Subcutaneous abdominal adipose tissue (tissue), 5 donors: ENCODE results near the gene FARP2.
"Not testable (repeated sequence)": the region's sequence is repeated elsewhere in the genome, so short reads cannot be mapped to it uniquely, and the experiment has no call there.

Experiments used
- H3K27ac ChIP-seq: one replicate; pipeline ENCODE4 v1.7.0; 2013; ENCODE audit warnings: low read depth, mild to moderate bottlenecking, inconsistent platforms, low read length, moderate library complexity
- H3K27me3 ChIP-seq, 5 donors: one replicate each; pipeline ENCODE4 v1.7.0; 2013; ENCODE audit warnings: low read length in 5 of 5, inconsistent platforms in 1 of 5; ENCODE audit not compliant: control insufficient read depth in 5 of 5, insufficient read depth in 4 of 5
- H3K36me3 ChIP-seq, 5 donors: one replicate each; pipeline ENCODE4 v1.7.0; 2013; ENCODE audit warnings: low read length in 5 of 5; ENCODE audit not compliant: control insufficient read depth in 5 of 5, insufficient read depth in 5 of 5
- H3K4me1 ChIP-seq, 5 donors: one replicate each; pipeline ENCODE4 v1.7.0; 2013; ENCODE audit warnings: low read length in 5 of 5, mild to moderate bottlenecking in 3 of 5, moderate library complexity in 1 of 5; ENCODE audit not compliant: control insufficient read depth in 5 of 5, insufficient read depth in 5 of 5
- H3K4me3 ChIP-seq, 5 donors: one replicate each; pipeline ENCODE4 v1.7.0; 2013; ENCODE audit warnings: low read length in 5 of 5, low read depth in 1 of 5
- H3K9ac ChIP-seq, 5 donors: one replicate each; pipeline ENCODE4 v1.7.0; 2013; ENCODE audit warnings: low read length in 5 of 5, mild to moderate bottlenecking in 4 of 5, moderate library complexity in 3 of 5
- H3K9me3 ChIP-seq, 5 donors: one replicate each; pipeline ENCODE4 v1.7.0; 2013; ENCODE audit warnings: low read length in 5 of 5; ENCODE audit not compliant: control insufficient read depth in 5 of 5
- donor health status: healthy.
- donor health status: healthy.
- donor health status: healthy.
- donor health status: healthy.
- donor health status: healthy.

FARP2 gene

GRCh38 chr2:241443486-241444223, 87.6 kb downstream of the FARP2 start:
- no peak overlapping the region for H3K4me3 ChIP-seq
- H3K9ac ChIP-seq: no peak overlapping the region
- no peaks in the 10 kb centered on the region for H3K27me3 ChIP-seq
- no peaks in the 10 kb centered on the region for H3K4me1 ChIP-seq
- H3K36me3 ChIP-seq: peaks cover 0 to 78% (median 50%) of the 10 kb centered on the region in 5 donors
- no peaks in the 10 kb centered on the region for H3K9me3 ChIP-seq
- H3K27ac ChIP-seq: no peak overlapping the region

DNA sequence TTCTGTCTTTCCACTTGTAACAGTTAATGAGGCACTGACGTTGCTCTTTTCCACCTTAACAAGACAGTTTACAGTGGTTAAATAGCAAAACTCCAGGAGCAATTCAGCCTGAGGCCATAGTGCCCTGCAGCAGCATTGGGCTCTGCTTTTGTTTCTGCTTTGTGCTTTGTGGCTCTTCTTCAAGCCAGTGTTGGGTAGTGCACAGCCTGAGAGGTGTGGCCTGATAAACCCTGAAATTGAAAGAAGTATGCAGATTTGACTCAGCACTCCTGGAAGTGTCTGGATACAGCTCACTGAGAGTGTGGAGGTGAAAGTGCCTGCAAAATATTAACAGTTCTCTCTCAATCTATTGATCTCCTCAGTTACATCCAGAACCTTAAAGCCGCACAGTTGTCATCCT, 89.3 kb downstream of the FARP2 start:
- Histone ChIP-seq H3K36me3 (peaks cover 0 to 70% (median 47%) of the 10 kb centered on the region in 5 donors), H3K27ac (no peak overlapping the region), H3K4me1 (no peaks in the 10 kb centered on the region), H3K4me3 (no peak overlapping the region), H3K9me3 (no peaks in the 10 kb centered on the region), H3K9ac (no peak overlapping the region), H3K27me3 (no peaks in the 10 kb centered on the region)

DNA sequence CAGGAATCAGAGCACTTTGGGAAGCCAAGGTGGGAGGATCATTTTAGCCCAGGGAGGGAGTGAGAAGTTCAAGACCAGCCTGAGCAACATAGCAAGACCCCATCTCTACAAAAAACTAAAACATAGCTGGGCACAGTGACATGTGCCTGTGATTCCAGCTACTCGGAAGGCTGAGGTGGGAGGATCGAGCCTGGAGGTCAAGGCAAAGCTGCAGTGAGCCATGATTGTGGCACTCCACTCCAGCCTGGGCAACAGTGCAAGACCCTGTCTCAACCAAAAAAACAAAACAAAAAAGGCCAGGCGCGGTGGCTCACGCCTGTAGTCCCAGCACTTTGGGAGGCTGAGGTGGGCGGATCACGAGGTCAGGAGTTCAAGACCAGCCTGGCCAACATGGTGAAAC, 94.0 kb downstream of the FARP2 start:
- not testable (repeated sequence) for H3K27me3 ChIP-seq

GRCh38 chr2:241451840-241452506, 95.9 kb downstream of the FARP2 start:
- no peak overlapping the region for H3K9ac ChIP-seq
- no peaks in the 10 kb centered on the region for H3K27me3 ChIP-seq
- H3K27ac ChIP-seq: no peak overlapping the region
- H3K36me3 ChIP-seq: peaks cover 0 to 16% (median 8%) of the 10 kb centered on the region in 5 donors
- H3K9me3 ChIP-seq: no peaks in the 10 kb centered on the region
- no peaks in the 10 kb centered on the region for H3K4me1 ChIP-seq
- no peak overlapping the region for H3K4me3 ChIP-seq

More for the DNA sequence above, 94.0 kb downstream of the FARP2 start:
- not testable (repeated sequence) for H3K4me3 ChIP-seq, H3K4me1 ChIP-seq, H3K9ac ChIP-seq, H3K27ac ChIP-seq, H3K9me3 ChIP-seq
- H3K36me3 ChIP-seq: peaks cover 0 to 27% (median 16%) of the 10 kb centered on the region in 5 donors

DNA sequence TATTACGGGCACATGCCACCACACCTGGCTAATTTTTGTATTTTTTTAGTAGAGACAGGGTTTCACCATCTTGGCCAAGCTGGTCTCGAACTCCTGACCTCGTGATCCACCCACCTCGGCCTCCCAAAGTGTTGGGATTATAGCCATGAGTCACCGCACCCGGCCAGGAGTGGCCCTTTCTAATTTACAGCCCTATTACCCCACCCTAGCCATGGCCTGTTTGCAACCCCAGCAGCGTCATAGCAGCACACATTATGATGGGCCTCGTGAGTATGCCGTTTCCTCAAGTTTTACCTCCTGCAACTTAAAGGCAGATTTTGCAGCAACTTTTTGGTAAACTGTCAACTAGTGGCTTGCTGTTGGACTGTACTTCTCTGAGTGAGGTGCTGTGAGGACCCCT, 97.8 kb downstream of the FARP2 start:
- not testable (repeated sequence) for H3K4me3 ChIP-seq, H3K4me1 ChIP-seq, H3K9me3 ChIP-seq, H3K9ac ChIP-seq, H3K27ac ChIP-seq, H3K36me3 ChIP-seq, H3K27me3 ChIP-seq

- no peak overlapping the region for H3K4me3 ChIP-seq
- H3K27me3 ChIP-seq: no peaks in the 10 kb centered on the region
- no peak overlapping the region for H3K9ac ChIP-seq
- H3K9me3 ChIP-seq: no peaks in the 10 kb centered on the region
- H3K36me3 ChIP-seq: peaks cover 0 to 6% (median 2%) of the 10 kb centered on the region in 5 donors
- H3K4me1 ChIP-seq: no peaks in the 10 kb centered on the region
- H3K27ac ChIP-seq: no peak overlapping the region
Observed at GRCh38 chr2:241454837-241455485, 98.9 kb downstream of the FARP2 start.

DNA sequence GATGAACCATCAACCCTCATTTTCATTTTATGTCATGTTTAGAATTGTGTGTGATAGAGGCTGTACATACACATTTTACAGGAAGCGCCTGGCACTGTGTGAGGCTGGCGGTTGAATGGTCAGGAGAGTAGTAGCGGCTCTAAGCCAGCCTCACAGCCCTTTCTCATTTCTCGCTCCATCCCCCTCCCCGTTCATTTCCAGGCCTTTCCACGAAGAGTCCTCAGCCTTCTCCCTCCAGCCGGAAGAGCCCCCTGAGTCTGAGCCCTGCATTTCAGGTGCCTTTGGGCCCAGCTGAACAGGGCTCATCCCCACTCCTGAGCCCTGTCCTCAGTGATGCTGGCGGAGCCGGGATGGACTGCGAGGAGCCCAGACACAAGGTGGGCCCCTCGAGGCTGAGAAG, 100.5 kb downstream of the FARP2 start:
- Histone ChIP-seq H3K9me3 (no peaks in the 10 kb centered on the region), H3K27me3 (no peaks in the 10 kb centered on the region), H3K27ac (no peak overlapping the region), H3K36me3 (peaks cover 0 to 4% (median 0%) of the 10 kb centered on the region in 5 donors), H3K4me1 (no peaks in the 10 kb centered on the region), H3K9ac (no peak overlapping the region), H3K4me3 (no peak overlapping the region)

DNA sequence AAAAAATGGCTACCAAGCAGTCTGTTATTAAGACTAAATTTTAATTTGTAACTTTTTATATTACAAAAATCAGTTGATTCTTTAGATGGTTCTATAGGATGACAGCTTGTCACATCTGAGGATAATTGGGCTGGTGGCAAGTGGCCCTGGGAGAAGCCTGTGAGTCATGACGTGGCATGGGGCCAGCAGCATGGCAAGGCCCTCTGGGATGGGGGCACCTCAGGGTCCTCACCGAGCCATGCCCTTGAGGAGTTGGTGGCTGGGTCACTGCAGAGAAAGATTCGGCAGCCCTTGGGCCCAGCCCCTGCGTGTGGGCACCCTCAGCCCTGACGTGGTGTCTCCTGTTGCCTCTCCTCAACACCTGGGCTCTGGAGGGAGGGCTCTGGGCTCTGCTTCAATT, 102.6 kb downstream of the FARP2 start:
- Histone ChIP-seq H3K27me3 (no peaks in the 10 kb centered on the region), H3K9me3 (no peaks in the 10 kb centered on the region), H3K4me3 (no peak overlapping the region), H3K36me3 (peaks cover 0 to 15% (median 9%) of the 10 kb centered on the region in 5 donors), H3K4me1 (no peaks in the 10 kb centered on the region), H3K27ac (no peak overlapping the region), H3K9ac (no peak overlapping the region)

GRCh38 chr2:241459520-241459919, 103.4 kb downstream of the FARP2 start:
- Histone ChIP-seq H3K36me3 (peaks cover 0 to 20% (median 16%) of the 10 kb centered on the region in 5 donors), H3K4me3 (no peak overlapping the region), H3K27me3 (no peaks in the 10 kb centered on the region), H3K4me1 (no peaks in the 10 kb centered on the region), H3K27ac (no peak overlapping the region), H3K9ac (no peak overlapping the region), H3K9me3 (no peaks in the 10 kb centered on the region)

DNA sequence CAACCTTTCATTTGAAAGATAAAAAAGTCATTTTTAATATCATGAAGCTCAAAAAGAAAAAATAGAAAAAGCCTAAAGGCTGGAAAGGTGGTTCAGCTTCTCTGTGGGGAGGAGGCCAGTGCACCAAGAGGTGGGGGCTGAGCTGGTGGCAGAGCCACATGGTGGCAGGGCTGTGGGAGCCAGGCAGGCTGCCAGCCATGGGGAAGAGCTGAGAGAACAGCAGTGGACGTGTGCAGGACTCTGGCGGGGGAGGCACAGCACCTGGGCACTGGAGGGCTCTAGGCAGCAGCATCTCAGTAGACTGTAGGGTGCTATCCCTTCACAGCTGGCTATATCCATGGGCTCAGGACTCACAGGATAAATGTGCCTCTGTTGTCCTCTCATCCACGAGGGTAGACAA, 104.5 kb downstream of the FARP2 start:
- H3K4me3 ChIP-seq: no peak overlapping the region
- peaks cover 0 to 31% (median 25%) of the 10 kb centered on the region in 5 donors for H3K36me3 ChIP-seq
- H3K27ac ChIP-seq: no peak overlapping the region
- no peaks in the 10 kb centered on the region for H3K27me3 ChIP-seq
- H3K4me1 ChIP-seq: no peaks in the 10 kb centered on the region
- H3K9me3 ChIP-seq: no peaks in the 10 kb centered on the region
- no peak overlapping the region for H3K9ac ChIP-seq
